ENCODE results near the gene CARD9.

CARD9 gene

GRCh38 chr9:136374183-136374575 is 710 bp upstream of the CARD9 start:
- Histone ChIP-seq H3K4me3 (ENCODE audit: insufficient read depth, low read depth, low read length, poor library complexity, severe bottlenecking) (no peak overlapping the region), H3K27me3 (replicated peaks; ENCODE audit: control insufficient read depth, insufficient read depth, low read length, poor library complexity, severe bottlenecking) (no peaks in the 10 kb centered on the region), H3K9me3 (ENCODE audit: control insufficient read depth, low read length) (no peaks in the 10 kb centered on the region), H3K36me3 (ENCODE audit: control insufficient read depth, insufficient read depth, low read length) (peaks cover under 1% of the 10 kb centered on the region), H3K4me1 (ENCODE audit: control insufficient read depth, insufficient read depth, low read length, poor library complexity, severe bottlenecking) (no peaks in the 10 kb centered on the region), H3K27ac (ENCODE audit: insufficient read depth, low read length, poor library complexity, severe bottlenecking) (no peak overlapping the region)
- DNase-seq, result no peak

DNA sequence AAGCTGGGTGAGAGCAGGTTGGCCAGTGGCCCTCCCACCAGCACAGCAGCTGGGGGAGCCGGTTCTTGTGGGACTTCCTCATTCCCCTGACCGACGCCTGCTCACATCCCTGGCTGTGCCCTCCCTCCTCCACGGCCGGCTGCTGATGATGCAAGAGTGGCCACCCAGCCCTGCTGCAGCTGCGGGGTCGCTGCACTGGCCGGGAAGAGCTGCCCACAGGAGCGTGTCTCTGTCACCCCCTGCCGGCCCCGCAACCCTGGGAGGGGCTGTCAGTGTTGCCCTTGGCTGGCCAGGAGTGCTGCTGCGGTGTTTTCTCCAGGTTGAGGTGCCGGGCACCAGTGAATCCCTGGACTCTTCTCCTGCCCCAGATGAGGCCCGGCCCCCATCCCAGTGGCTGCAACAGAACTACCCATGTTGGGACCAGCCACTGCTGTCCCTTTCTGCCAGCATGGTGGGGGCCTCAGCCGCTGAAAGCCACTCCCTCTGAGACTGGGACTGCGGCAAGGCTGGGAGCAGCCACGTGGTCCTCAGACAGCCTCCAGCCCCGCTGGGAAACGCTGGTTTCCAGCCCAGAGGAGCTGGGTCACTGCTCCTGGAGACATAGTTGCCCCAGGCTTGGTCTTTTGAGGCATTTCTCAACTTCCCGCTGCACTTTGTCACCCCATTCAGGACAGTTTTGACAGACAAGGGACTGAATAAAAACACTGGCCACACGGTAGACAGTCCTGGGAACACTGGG is 739 bp downstream of the CARD9 start:
- Histone ChIP-seq H3K27me3 (replicated peaks; ENCODE audit: control insufficient read depth, insufficient read depth, low read length, poor library complexity, severe bottlenecking) (no peaks in the 10 kb centered on the region), H3K4me3 (ENCODE audit: insufficient read depth, low read depth, low read length, poor library complexity, severe bottlenecking) (no peak overlapping the region), H3K27ac (ENCODE audit: insufficient read depth, low read length, poor library complexity, severe bottlenecking) (no peak overlapping the region), H3K36me3 (ENCODE audit: control insufficient read depth, insufficient read depth, low read length) (no peaks in the 10 kb centered on the region), H3K9me3 (ENCODE audit: control insufficient read depth, low read length) (no peaks in the 10 kb centered on the region), H3K4me1 (ENCODE audit: control insufficient read depth, insufficient read depth, low read length, poor library complexity, severe bottlenecking) (no peaks in the 10 kb centered on the region)
- no peak for DNase-seq

DNA sequence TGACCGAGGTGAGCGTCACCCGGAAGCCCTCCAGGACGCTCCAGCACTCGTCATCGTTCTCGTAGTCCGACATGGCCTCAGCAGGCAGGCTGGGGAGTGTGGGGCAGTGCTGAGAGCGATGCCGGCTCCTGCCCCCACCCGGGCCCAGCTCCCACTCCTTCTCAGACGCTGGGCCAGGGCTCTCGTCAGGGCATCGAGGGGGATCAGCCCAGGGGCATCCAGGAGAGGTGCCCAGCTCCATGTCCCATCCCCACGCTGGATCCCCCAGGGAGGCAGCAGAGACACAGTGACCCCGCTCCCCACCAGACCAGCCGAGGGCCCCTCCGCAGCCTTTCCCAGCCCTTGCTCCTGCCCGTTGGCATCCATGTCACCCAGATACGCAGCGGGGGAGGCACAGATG is 1.5 kb downstream of the CARD9 start:
- Histone ChIP-seq H3K36me3 (ENCODE audit: control insufficient read depth, insufficient read depth, low read length) (no peaks in the 10 kb centered on the region), H3K27ac (ENCODE audit: insufficient read depth, low read length, poor library complexity, severe bottlenecking) (no peak overlapping the region), H3K27me3 (replicated peaks; ENCODE audit: control insufficient read depth, insufficient read depth, low read length, poor library complexity, severe bottlenecking) (no peaks in the 10 kb centered on the region), H3K4me1 (ENCODE audit: control insufficient read depth, insufficient read depth, low read length, poor library complexity, severe bottlenecking) (no peaks in the 10 kb centered on the region), H3K4me3 (ENCODE audit: insufficient read depth, low read depth, low read length, poor library complexity, severe bottlenecking) (no peak overlapping the region), H3K9me3 (ENCODE audit: control insufficient read depth, low read length) (no peaks in the 10 kb centered on the region)
- DNase-seq, result no peak

DNA sequence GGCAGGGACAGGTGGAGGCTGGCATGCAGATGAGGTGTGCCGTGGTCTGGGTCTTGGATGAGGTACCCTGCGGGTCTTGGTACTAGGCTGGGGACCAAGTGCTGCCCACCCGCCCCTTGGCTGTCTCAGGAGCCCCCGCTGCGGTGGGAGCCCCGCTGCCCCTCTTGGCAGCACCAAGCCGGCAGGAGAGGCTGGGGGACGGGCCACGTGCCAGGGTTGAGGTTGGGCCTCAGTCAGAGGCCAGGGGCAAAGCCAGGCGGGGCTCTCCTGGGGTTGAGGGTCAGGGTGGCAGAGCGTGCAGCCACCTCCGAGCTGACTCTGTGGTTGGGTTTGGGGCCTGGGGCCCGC is 2.0 kb downstream of the CARD9 start:
- Histone ChIP-seq H3K27me3 (replicated peaks; ENCODE audit: control insufficient read depth, insufficient read depth, low read length, poor library complexity, severe bottlenecking) (no peaks in the 10 kb centered on the region), H3K27ac (ENCODE audit: insufficient read depth, low read length, poor library complexity, severe bottlenecking) (no peak overlapping the region), H3K9me3 (ENCODE audit: control insufficient read depth, low read length) (no peaks in the 10 kb centered on the region), H3K4me3 (ENCODE audit: insufficient read depth, low read depth, low read length, poor library complexity, severe bottlenecking) (no peak overlapping the region), H3K4me1 (ENCODE audit: control insufficient read depth, insufficient read depth, low read length, poor library complexity, severe bottlenecking) (no peaks in the 10 kb centered on the region), H3K36me3 (ENCODE audit: control insufficient read depth, insufficient read depth, low read length) (no peaks in the 10 kb centered on the region)
- no peak for DNase-seq

- no peak overlapping the region for H3K27ac ChIP-seq (ENCODE audit: insufficient read depth, low read length, poor library complexity, severe bottlenecking)
- no peaks in the 10 kb centered on the region for H3K36me3 ChIP-seq (ENCODE audit: control insufficient read depth, insufficient read depth, low read length)
- no peaks in the 10 kb centered on the region for H3K9me3 ChIP-seq (ENCODE audit: control insufficient read depth, low read length)
- DNase-seq, result no peak
- no peak overlapping the region for H3K4me3 ChIP-seq (ENCODE audit: insufficient read depth, low read depth, low read length, poor library complexity, severe bottlenecking)
- H3K4me1 ChIP-seq (ENCODE audit: control insufficient read depth, insufficient read depth, low read length, poor library complexity, severe bottlenecking), result no peaks in the 10 kb centered on the region
- no peaks in the 10 kb centered on the region for H3K27me3 ChIP-seq (replicated peaks; ENCODE audit: control insufficient read depth, insufficient read depth, low read length, poor library complexity, severe bottlenecking)
These were observed 2.6 kb downstream of the CARD9 start for GRCh38 chr9:136370687-136371532.

DNA sequence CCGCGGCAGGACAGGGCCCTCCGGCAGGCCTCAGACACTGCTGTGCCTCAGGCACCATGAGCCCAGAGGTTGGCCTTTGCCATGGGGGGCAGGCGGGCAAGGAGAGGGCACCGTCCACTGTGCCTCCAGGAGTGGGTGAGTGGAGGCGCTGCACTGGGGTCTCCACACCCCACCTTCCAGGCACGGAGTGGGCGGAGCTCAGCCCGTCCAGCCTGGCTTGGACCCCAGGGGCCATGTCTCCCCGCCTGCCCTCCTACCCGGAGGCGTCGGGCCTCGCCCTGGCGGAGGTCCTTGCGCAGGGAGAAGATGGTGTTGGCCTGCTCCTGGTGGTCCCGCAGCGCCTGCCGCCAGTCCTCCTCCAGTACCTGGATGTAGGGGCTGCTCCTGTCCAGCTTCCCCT is 3.4 kb downstream of the CARD9 start:
- H3K27ac ChIP-seq (ENCODE audit: insufficient read depth, low read length, poor library complexity, severe bottlenecking), result no peak overlapping the region
- no peaks in the 10 kb centered on the region for H3K4me1 ChIP-seq (ENCODE audit: control insufficient read depth, insufficient read depth, low read length, poor library complexity, severe bottlenecking)
- H3K27me3 ChIP-seq (replicated peaks; ENCODE audit: control insufficient read depth, insufficient read depth, low read length, poor library complexity, severe bottlenecking), result no peaks in the 10 kb centered on the region
- H3K36me3 ChIP-seq (ENCODE audit: control insufficient read depth, insufficient read depth, low read length), result no peaks in the 10 kb centered on the region
- DNase-seq, result no peak
- no peak overlapping the region for H3K4me3 ChIP-seq (ENCODE audit: insufficient read depth, low read depth, low read length, poor library complexity, severe bottlenecking)
- no peaks in the 10 kb centered on the region for H3K9me3 ChIP-seq (ENCODE audit: control insufficient read depth, low read length)

- DNase-seq, result no peak
- Histone ChIP-seq H3K4me3 (ENCODE audit: insufficient read depth, low read depth, low read length, poor library complexity, severe bottlenecking) (no peak overlapping the region), H3K27me3 (replicated peaks; ENCODE audit: control insufficient read depth, insufficient read depth, low read length, poor library complexity, severe bottlenecking) (no peaks in the 10 kb centered on the region), H3K36me3 (ENCODE audit: control insufficient read depth, insufficient read depth, low read length) (no peaks in the 10 kb centered on the region), H3K27ac (ENCODE audit: insufficient read depth, low read length, poor library complexity, severe bottlenecking) (no peak overlapping the region), H3K9me3 (ENCODE audit: control insufficient read depth, low read length) (no peaks in the 10 kb centered on the region), H3K4me1 (ENCODE audit: control insufficient read depth, insufficient read depth, low read length, poor library complexity, severe bottlenecking) (peaks cover under 1% of the 10 kb centered on the region)
These were observed 5.3 kb downstream of the CARD9 start for GRCh38 chr9:136368190-136368589.

GRCh38 chr9:136367296-136368145 is 5.9 kb downstream of the CARD9 start:
- H3K27ac ChIP-seq (ENCODE audit: insufficient read depth, low read length, poor library complexity, severe bottlenecking), result no peak overlapping the region
- no peaks in the 10 kb centered on the region for H3K36me3 ChIP-seq (ENCODE audit: control insufficient read depth, insufficient read depth, low read length)
- no peaks in the 10 kb centered on the region for H3K27me3 ChIP-seq (replicated peaks; ENCODE audit: control insufficient read depth, insufficient read depth, low read length, poor library complexity, severe bottlenecking)
- H3K4me3 ChIP-seq (ENCODE audit: insufficient read depth, low read depth, low read length, poor library complexity, severe bottlenecking), result no peak overlapping the region
- no peak for DNase-seq
- no peaks in the 10 kb centered on the region for H3K9me3 ChIP-seq (ENCODE audit: control insufficient read depth, low read length)
- H3K4me1 ChIP-seq (ENCODE audit: control insufficient read depth, insufficient read depth, low read length, poor library complexity, severe bottlenecking), result peaks cover 7% of the 10 kb centered on the region

GRCh38 chr9:136366826-136367225 is 6.6 kb downstream of the CARD9 start:
- no peaks in the 10 kb centered on the region for H3K9me3 ChIP-seq (ENCODE audit: control insufficient read depth, low read length)
- no peak overlapping the region for H3K4me3 ChIP-seq (ENCODE audit: insufficient read depth, low read depth, low read length, poor library complexity, severe bottlenecking)
- H3K4me1 ChIP-seq (ENCODE audit: control insufficient read depth, insufficient read depth, low read length, poor library complexity, severe bottlenecking), result peaks cover 7% of the 10 kb centered on the region
- no peak overlapping the region for H3K27ac ChIP-seq (ENCODE audit: insufficient read depth, low read length, poor library complexity, severe bottlenecking)
- no peak for DNase-seq
- no peaks in the 10 kb centered on the region for H3K27me3 ChIP-seq (replicated peaks; ENCODE audit: control insufficient read depth, insufficient read depth, low read length, poor library complexity, severe bottlenecking)
- H3K36me3 ChIP-seq (ENCODE audit: control insufficient read depth, insufficient read depth, low read length), result no peaks in the 10 kb centered on the region
